Measurements from ENCODE around the gene DIP2C. TPM values are rescaled to one million over a fixed set of nuclear protein-coding genes. Genes with fewer than 3 reads are reported as not detected.

DIP2C gene
- total RNA-seq, 1 experiment from 2014 or later, result 11.0 TPM

DNA sequence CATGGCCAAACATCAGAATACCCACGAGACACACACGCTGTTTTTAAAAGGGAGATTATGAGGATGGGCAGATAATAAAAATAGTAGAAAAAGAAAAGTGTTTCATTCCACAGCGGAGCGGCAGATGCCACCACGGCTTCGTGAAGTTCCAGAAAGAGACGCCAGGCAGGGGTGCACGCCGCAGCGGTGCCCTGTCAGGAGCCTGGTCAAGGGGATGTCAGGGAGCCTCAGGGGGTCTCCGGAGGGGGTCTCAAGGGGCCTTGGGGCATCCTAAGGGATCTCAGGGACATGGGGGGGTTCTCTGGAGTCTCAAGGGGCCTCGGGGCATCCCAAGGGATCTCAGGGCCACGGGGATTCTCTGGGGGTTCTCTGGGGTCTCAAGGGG is 300.8 kb downstream of the DIP2C start:
- TF ChIP-seq, protein P1, sequence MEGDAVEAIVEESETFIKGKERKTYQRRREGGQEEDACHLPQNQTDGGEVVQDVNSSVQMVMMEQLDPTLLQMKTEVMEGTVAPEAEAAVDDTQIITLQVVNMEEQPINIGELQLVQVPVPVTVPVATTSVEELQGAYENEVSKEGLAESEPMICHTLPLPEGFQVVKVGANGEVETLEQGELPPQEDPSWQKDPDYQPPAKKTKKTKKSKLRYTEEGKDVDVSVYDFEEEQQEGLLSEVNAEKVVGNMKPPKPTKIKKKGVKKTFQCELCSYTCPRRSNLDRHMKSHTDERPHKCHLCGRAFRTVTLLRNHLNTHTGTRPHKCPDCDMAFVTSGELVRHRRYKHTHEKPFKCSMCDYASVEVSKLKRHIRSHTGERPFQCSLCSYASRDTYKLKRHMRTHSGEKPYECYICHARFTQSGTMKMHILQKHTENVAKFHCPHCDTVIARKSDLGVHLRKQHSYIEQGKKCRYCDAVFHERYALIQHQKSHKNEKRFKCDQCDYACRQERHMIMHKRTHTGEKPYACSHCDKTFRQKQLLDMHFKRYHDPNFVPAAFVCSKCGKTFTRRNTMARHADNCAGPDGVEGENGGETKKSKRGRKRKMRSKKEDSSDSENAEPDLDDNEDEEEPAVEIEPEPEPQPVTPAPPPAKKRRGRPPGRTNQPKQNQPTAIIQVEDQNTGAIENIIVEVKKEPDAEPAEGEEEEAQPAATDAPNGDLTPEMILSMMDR (IDR thresholded peaks at IDR 0.05), result no peak
- TF ChIP-seq ZNF512 (CRISPR knock-in tag; IDR thresholded peaks at IDR 0.05; ENCODE audit: borderline replicate concordance), result no peak
- no peak for TF ChIP-seq FOXP1 (CRISPR knock-in tag; IDR thresholded peaks at IDR 0.05; ENCODE audit: borderline replicate concordance)
- TF ChIP-seq, protein P2, sequence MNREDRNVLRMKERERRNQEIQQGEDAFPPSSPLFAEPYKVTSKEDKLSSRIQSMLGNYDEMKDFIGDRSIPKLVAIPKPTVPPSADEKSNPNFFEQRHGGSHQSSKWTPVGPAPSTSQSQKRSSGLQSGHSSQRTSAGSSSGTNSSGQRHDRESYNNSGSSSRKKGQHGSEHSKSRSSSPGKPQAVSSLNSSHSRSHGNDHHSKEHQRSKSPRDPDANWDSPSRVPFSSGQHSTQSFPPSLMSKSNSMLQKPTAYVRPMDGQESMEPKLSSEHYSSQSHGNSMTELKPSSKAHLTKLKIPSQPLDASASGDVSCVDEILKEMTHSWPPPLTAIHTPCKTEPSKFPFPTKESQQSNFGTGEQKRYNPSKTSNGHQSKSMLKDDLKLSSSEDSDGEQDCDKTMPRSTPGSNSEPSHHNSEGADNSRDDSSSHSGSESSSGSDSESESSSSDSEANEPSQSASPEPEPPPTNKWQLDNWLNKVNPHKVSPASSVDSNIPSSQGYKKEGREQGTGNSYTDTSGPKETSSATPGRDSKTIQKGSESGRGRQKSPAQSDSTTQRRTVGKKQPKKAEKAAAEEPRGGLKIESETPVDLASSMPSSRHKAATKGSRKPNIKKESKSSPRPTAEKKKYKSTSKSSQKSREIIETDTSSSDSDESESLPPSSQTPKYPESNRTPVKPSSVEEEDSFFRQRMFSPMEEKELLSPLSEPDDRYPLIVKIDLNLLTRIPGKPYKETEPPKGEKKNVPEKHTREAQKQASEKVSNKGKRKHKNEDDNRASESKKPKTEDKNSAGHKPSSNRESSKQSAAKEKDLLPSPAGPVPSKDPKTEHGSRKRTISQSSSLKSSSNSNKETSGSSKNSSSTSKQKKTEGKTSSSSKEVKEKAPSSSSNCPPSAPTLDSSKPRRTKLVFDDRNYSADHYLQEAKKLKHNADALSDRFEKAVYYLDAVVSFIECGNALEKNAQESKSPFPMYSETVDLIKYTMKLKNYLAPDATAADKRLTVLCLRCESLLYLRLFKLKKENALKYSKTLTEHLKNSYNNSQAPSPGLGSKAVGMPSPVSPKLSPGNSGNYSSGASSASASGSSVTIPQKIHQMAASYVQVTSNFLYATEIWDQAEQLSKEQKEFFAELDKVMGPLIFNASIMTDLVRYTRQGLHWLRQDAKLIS (CRISPR knock-in tag; IDR thresholded peaks at IDR 0.05; ENCODE audit: borderline replicate concordance), result no peak
- POLR2A ChIA-PET, result no interaction called here
- no peaks in the 10 kb centered on the region for H3K9me3 Mint-ChIP-seq
- no peak overlapping the region for H3K27ac Mint-ChIP-seq
- H3K4me1 Mint-ChIP-seq, result no peaks in the 10 kb centered on the region
- DNase-seq (ENCODE audit: low spot score) (no peak), ATAC-seq (no peak)
- H3K27me3 Mint-ChIP-seq (ENCODE audit: low read depth), result no peaks in the 10 kb centered on the region
- H3K36me3 Mint-ChIP-seq, result no peaks in the 10 kb centered on the region
- no peak overlapping the region for H3K4me3 Mint-ChIP-seq
- CTCF ChIA-PET, result no interaction called here

- no peaks in the 10 kb centered on the region for H3K36me3 Mint-ChIP-seq
- TF ChIP-seq PRDM15 (CRISPR knock-in tag; IDR thresholded peaks at IDR 0.05) (no peak), JAZF1 (CRISPR knock-in tag; IDR thresholded peaks at IDR 0.05) (no peak), MYBL2 (CRISPR knock-in tag; IDR thresholded peaks at IDR 0.05) (no peak), EMX1 (CRISPR knock-in tag; IDR thresholded peaks at IDR 0.05) (no peak), SP1 (CRISPR knock-in tag; conservative IDR thresholded peaks at IDR 0.05) (no peak), TCF7 (CRISPR knock-in tag; IDR thresholded peaks at IDR 0.05; ENCODE audit: low read depth) (no peak)
- TF ChIP-seq, protein P3, sequence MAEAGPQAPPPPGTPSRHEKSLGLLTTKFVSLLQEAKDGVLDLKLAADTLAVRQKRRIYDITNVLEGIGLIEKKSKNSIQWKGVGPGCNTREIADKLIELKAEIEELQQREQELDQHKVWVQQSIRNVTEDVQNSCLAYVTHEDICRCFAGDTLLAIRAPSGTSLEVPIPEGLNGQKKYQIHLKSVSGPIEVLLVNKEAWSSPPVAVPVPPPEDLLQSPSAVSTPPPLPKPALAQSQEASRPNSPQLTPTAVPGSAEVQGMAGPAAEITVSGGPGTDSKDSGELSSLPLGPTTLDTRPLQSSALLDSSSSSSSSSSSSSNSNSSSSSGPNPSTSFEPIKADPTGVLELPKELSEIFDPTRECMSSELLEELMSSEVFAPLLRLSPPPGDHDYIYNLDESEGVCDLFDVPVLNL (CRISPR knock-in tag; IDR thresholded peaks at IDR 0.05; ENCODE audit: borderline replicate concordance, low read depth), result no peak
- TF ChIP-seq, protein P2 (CRISPR knock-in tag; IDR thresholded peaks at IDR 0.05; ENCODE audit: borderline replicate concordance), result no peak
- TF ChIP-seq, protein P4, sequence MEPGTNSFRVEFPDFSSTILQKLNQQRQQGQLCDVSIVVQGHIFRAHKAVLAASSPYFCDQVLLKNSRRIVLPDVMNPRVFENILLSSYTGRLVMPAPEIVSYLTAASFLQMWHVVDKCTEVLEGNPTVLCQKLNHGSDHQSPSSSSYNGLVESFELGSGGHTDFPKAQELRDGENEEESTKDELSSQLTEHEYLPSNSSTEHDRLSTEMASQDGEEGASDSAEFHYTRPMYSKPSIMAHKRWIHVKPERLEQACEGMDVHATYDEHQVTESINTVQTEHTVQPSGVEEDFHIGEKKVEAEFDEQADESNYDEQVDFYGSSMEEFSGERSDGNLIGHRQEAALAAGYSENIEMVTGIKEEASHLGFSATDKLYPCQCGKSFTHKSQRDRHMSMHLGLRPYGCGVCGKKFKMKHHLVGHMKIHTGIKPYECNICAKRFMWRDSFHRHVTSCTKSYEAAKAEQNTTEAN (CRISPR knock-in tag; IDR thresholded peaks at IDR 0.05), result no peak
- H3K27ac Mint-ChIP-seq, result no peak overlapping the region
- H3K4me1 Mint-ChIP-seq, result no peaks in the 10 kb centered on the region
- CTCF ChIA-PET, result no interaction called here
- POLR2A ChIA-PET, result no interaction called here
- ATAC-seq, result no peak
- H3K4me3 Mint-ChIP-seq, result no peak overlapping the region
- DNase-seq (ENCODE audit: low spot score), result no peak
- H3K9me3 Mint-ChIP-seq, result no peaks in the 10 kb centered on the region
- H3K27me3 Mint-ChIP-seq (ENCODE audit: low read depth), result no peaks in the 10 kb centered on the region
Measured at GRCh38 chr10:387909-388660, 301.4 kb downstream of the DIP2C start.

Measured in WTC11 (cell line).